HL-60/S4 treated with retinoic acid at 250 ng/mL for 4 days and 3 days (cell line): ENCODE results near the gene LMO1.

ENCODE experiments used
- in situ Hi-C: fragments of 300-500 bp; cut with MboI; formaldehyde crosslinking; loops from 2 replicates; pipeline ENCODE4 v1.7.0; 2022; ENCODE audit warnings: low sequenced_read_pairs

Gene LMO1

DNA sequence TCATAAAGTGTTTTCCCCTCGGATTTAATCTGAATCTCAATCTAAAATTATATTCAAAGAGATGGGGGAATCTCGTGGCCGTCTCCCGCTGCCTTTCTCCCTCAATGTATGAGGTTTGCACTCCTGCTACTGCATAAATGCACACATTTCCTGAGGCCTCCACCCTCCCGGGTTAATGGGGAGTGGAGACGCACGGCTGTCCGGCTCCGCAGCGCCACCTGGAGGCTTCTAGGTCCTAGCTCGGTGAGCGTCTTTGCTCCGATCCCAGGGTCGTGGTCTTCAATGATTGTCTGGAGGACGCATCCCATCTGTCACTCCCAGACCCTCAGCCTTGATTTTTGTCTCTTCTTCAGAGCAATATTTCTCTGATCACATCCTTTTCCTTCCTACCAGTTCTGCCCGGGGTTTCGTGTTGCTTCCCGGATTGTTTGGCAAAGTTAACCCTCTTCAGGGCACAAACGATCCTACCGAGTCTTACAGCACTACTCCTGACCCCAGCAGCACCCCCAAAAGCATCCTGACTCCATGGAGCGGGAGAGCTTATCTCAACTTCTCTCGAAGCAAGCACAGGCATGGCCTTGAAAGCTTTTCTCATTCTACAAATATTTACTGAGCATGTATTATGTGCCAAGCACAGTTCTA lies at the start of gene LMO1:
Gene LMO1 (minus strand): TSS at position 110 of the 642 bp plus-strand sequence. CDS start 516 bp downstream, outside the sequence.
- in situ Hi-C loops, result no loop called here

DNA sequence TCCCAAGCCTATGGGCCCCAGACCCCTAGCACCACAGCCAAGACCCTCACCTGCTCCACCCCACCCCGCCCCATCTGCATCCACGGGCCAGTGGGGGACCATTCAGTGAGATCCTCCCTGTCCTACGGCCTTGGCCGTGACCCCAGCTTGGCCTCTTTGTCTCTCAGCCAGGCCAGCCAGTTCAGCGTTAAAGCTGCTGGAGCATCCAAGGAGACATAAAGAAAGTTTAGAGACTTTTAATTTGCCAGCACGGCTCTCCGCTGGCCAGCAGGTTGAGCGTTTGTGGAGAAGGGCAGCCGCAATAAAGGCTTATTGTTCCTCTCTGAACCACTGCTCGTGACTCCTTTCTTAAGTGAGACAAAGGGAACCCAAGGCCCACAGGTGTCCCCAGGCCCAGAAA lies 49.3 kb upstream of the LMO1 start:
- in situ Hi-C loops, result no loop called here

DNA sequence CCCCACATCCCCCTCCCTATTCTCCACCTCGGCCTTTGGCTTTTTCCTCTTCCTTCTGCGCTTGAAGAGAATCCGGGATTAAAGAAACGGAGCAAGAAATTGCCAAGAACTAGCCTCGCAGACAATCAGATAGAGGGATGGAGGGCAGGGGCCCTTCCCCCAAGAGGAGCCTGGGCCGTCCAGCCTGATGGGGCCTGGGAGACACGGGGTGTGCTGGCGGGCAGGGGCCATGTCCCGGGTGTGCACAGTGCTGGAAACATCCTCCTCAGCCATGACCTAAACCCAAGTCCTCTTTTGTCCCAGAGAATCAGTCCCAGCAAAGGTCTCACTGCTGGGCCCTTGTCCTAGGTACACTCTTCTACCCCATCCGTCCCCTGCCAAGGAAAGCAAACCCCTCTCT lies 47.7 kb upstream of the LMO1 start:
- in situ Hi-C loops, result no loop called here

DNA sequence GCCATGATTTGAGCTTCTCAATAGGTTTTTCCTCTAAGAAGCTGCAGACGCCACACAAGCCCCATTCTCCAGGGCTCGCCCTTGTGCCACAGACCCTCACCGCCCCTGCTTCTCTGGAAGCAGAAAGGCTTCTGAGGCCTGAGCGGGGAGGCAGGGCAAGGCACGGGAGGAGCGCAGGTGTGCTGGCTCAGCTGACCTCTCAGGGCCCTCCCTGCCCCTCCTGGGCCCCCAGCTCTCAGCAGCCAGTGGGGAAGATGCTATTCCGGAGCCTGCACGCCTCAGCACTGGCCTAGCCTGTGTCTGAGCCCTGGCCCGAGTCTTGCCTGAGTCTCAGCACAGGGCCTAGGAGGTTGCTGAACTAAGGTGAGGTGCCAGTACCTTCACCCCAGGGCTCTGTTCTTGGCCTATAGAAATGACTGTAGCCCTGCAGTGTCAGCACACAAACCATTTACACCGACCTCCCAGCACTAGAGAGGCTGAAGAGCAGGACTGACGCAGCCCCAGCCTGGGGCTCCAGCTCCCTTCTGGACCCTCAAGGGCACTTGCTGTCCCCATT lies 47.1 kb upstream of the LMO1 start:
- in situ Hi-C loops, result no loop called here

DNA sequence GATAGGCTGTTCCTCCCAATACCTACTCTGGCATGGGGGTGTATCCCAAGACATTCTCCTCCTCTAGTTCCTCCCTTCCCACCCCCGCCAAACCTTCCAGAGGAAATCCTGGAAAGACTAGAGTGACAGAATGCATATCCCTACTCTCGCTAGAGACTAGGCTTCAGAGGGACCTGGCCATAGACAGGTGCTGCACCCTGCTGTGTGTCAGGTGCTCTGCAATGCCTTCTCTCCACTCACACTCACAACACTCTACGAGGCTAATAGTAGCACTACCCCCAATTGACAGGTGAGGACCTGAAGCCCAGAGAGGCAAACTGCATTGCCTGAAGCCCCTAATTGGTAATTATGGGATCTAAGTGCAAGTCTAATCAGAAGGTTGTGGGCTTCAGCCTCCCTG lies 46.2 kb upstream of the LMO1 start:
- in situ Hi-C loops, result no loop called here

DNA sequence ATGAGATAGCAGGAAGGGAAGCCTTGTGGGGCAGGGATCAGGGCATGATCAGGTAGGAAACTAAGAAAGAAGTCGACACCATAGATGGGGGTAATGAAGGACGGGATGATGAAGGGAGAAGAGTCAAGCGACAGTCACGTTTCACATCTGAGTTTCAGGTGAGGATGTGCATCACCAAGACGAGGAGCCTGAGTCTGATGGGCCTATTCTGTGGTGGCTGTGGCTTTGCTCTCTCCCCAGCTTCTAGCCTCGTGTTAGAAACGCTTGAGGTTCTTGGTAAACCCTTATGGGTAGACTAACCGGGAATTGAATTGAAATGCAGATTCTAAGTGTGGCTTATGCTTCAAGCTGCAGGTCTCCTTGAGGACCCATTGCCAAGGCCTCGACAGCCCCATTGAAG lies 45.6 kb upstream of the LMO1 start:
- in situ Hi-C loops, result no loop called here

DNA sequence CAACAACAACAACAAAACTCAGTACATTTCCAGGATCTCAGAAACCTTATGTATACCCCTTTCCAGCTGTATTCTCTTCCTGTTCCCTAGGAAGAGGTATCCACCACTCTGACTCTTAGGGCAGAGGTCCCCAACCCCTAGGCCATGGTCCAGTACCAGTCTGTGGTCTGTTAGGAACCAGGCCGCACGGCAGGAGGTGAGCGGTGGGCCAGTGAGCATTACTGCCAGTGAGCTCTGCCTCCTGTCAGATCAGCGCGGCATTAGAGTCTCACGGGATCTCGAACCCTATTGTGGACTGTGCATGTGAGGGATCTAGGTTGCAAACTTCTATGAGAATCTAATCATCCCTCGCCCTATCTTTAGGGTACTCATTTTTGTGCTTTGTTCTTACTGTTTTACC lies 43.9 kb upstream of the LMO1 start:
- in situ Hi-C loops, result no loop called here

DNA sequence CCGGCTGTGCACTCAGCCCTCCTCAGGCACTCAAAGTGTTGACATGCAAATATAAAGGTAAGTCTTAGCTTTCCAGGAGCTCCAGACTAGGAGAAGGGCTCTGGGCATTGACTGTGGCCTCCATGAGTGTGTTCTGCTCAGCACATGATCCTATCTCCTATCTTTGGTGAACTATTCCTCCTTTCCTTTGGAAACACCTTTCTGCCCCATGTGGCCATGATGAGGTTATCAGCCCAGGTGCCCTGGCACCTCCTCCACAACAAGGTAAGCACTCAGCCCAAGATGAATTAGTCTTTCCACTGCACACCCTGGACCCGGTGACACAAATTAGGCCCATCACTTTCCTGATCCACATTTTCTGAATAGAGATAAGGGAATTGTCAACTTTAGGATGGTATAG lies 37.9 kb upstream of the LMO1 start:
- in situ Hi-C loops, result no loop called here

DNA sequence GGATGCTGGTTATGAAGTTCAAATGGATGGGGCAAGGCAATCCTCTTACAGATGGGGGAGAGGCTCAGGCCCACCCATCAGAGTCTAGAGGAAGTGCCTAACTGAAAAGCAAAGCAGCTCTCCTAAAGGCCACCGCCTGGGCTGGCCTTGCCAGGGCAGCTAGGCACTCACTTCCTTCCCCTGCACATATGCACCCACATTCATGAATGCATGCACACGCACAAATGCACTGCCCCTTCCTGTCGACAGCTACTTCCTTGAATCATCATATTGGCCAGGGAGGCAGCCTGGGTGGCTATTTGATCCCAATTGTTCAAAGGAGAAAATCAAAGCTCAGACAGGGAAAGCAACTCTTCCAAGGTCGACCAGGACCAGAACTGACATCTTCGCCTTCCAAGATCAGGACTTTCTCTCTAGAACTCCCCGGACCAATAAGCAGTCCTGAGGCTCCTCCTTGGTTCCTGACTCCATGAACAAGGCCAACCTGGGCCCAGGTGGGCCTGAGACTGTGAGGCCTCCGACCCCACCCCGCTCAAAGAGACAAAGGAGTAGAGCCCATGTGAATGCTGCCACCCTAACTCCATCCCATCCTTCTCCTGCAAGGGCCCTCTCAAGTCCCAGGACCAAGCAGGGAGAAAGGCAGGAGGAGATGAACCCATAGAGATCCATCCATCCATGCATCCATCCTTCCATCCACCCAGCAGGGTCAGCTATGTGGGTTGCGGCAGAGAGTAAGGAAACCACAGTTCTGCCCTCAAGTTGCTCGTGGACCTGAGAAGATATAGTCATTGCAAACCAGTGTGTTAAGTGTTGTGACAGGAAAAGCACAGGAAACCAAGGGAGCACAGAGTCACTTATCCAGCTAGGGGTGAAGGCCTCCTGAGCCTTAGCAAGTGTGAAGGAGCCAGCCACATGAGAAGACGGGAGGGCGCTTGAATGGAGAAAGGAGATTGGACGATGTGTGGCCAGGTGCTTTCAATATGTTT lies 35.4 kb upstream of the LMO1 start:
- in situ Hi-C loops, result no loop called here

DNA sequence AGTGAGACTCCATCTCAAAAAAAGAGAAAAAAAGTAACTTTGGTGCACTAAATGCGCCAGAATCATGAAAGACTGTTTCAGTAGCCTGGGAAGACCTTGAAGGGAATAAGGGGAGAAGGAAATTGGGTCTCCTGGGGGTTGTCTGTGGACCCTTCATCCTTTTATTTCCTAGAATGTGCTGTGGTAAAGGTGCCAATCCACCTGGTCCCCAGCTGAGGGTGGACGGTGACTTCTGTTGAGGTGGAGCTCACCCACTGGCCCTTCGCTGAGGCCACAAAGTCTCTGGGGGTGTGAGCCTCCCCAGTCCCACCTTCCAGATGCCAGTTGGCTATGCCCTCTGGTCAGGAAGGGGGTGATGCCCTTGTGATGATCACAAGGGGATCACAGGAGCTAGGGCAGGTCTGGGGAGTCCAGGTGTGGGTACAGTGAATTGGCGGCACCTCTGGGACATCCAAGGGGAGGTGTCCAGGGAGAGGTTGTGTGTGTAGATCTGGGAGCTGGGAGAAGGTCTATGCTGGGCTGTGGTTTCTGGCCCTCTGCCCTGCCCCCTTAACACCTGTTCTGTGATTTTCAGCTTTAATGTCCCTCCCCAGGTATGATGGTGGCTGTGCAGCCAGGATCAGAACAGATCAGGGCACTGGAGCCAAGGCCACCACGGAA lies 34.2 kb upstream of the LMO1 start:
- in situ Hi-C loops, result no loop called here

DNA sequence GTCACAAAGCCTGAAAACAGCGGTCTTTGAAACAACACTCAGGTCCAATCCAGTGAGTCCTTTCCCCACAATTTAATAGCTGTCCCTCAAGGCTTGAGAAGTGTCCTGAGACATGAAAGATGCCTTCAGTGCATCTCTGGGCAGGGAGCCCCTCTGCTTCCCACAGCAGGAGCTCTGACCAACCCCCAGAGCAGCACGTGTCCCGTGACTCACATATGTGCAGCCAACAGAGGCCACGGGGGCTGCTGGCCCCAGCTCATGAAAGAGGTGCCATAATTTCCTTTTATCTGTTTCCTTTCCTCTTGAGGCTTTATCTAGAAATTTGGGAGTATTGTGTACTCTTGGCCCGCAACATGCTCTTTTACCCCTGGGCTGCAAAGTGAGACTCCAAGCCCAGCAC lies 33.2 kb upstream of the LMO1 start:
- in situ Hi-C loops, result no loop called here

DNA sequence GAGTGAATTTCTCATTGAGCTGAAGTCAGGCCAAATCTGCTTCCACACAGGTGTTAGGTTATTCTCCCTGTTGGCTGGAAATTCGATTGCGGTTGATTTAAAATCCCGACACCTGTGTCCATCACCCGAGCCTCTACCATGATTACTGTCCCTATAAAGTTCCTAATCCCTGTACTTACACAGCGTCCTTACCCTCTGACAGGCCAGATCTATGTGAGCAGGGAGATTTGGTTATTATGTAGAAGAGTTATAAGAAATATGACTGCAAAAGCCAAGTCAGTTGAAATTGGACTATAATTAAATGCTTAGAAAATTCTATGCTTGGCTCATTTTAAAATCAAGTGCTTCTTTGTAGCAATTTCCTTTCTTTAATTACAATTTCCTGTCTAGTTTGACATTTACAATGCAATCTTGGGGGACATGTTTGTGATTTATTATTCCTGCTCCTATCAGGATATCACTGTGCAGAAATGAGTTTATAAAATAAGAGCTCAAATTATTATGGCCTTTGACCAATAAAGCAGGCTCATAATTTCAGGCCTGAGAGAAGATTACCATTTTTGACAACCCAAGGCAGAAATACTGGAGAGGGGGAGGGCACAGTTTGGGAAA lies 32.5 kb upstream of the LMO1 start:
- in situ Hi-C loops, result no loop called here

DNA sequence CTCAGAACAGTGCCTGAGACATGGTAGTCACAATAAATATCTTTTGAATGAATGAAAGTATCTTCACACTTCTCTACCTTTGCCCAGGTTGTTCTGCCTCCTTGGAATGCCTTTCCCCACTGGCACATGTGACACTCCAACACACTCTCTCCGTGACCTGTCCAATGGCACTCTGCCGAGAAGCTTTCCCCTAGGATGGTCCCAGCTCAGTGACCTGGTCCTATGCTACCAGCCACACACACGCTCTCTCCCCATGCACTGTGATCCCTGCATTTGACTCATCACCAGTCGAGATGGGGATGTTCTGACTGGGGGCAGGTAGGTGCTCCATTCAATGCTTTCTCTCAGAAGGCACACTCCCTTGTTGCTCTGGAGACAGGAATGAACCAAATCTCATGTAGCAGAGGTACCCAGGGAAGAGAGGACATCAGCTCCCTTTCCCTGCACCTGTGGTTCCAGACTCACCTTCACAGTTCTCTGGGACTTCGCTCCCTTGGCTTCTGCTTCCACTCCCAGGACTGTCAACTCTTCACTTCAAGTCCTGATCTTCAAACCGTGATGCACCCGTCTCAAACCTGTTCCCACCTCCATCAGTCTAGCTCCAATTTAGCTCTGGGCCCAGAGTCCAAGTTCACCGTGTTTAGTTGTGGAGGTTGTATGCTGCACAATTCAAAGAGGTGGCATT lies 30.7 kb upstream of the LMO1 start:
- in situ Hi-C loops, result no loop called here

DNA sequence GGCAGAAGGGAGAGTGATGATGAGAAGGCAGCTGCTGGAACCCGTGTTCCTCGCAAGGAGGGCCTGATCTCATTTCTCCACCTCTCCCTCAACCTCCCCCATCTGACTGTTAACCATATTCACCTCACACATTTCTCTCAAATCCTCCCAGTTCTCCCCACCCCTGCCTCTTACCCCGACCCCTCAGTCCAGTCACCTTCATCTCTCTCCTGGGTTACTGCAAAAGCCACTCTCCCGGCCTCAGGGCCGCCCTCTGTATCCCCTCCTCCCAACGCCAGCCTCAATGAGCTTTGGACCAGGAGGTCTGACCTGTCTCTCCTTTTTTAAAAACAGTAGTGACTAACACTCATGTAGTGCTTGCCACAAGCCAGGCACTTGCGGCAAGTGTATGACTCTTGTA lies 29.5 kb upstream of the LMO1 start:
- in situ Hi-C loops, result no loop called here

DNA sequence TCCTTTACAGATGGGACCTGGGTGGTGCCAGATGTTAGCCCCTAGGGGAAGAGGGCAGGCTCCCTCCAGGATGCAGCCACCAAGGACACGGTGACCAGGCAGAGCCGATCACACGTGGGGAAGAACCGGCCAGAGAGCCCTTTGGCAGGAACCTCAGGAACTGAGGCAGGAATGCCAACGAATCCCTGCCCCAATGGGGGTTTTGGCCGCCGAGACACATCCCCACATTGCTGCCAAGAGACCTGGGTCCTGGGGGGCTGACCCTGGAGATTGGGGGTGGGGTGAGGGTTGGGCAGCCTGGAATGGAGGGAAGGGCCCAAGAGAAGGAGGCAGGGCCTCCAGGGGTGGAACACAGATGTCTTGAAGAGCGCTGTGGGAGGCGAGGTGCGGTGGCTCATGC lies 28.7 kb upstream of the LMO1 start:
- in situ Hi-C loops, result no loop called here

DNA sequence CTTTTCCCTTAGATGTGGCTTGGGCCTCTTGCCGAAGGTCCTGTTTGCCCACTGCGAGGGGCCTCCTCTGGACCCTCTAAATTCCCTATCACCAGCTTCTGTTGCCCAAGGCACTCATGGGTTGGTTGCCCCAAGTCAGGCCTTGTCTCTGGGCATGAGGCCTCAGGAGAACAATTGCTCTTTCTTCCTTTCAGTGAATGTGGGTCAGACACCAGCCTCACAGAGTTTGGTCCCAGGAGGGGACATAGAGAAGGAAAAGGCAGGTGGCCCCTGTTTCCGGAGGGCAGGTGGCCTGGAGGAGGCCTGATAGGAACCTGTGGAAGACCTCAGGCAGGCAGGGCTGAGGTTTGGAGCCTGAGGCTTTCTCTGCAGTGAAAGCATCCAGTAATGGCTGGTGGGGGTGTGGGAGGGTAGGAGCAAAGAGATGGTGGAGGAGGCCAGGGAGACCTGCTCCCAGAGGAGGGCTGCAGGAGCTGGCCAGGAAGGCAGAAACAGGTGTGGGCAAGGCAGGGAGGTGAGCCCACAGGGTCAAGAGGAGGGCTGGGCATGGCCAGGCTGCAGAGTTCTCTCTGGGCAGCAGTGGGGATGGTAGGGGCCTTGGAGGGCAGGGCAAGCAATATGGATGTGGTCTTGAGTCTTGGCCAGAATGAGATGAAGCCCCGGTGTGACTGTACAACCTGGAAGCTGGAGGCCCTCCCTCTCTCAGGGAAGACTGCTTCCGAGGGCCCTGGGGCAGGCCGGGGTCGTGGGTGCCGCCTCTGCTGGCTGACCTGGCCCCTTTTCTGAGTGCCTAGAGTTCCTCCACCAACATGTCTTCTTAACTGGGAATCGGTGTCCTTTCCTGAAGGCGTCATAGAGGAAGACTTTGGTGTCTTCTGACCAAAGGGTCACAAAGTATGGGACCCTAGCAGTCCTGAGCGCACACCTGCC lies 28.0 kb upstream of the LMO1 start:
- in situ Hi-C loops, result no loop called here

DNA sequence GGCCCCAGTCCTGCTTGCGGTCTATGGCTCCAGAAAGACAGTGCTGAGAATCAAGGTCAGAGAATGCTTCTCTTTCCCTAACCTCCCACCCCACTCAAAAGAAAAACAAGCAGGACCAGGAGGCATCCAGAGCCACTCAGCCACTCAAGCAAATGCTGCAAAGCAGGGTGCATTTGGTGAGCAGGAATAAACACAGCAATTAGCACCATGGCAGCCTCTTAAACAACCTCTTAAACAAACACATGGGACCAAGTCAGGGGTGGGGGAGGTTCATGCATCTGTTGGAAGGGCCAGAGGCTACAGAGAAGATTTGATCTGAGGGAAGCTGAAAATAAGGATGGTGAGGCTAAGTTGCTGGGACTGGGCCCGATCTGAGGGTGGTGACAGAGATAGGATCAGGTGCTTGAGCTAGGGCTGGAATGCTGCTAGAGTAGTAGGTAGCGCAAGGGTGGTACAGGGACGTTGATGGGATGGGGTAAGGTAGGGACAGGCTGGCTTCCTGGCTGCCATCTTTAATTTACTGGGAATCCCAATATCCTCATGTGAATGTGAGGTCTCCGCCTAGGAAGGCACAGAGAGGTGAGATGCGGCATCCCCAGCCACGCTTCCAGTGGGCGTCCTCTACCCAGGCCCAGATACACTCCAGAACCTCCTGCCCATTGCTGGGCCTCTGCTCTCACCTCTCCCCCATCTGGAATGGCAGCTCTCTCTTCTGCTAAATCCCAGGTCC lies 26.6 kb upstream of the LMO1 start:
- in situ Hi-C loops, result no loop called here

DNA sequence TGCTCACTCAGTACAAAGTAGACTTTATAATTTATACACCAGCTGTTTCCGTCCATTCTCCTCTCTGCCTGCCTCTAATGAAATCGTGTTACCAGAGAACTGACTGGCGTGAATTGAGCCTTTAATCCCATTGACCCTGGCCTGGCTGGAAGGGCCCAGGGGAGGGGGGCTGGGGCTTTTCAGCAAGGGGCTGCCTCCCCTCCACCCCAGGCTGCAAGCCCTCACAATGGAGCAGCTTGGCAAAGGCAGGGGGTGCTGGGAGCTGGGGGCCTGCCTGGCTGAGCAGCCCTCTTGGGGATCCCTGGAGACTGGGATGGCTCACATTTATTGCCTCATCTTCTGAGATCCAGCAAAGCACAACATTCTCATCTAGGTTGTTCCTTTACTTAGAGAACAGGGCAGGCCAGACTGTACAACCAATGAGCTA lies 25.8 kb upstream of the LMO1 start:
- in situ Hi-C loops, result no loop called here
